NCI-H345 treated with DMSO at 0.1 percent for 48 hours (cell line): Measurements from ENCODE around the gene TUSC1.
"Not testable (repeated sequence)": the region's sequence is repeated elsewhere in the genome, so short reads cannot be mapped to it uniquely, and the experiment has no call there.

Experiments
- DNase-seq: peaks from one replicate; lab custom pipeline; 2025; ENCODE audit not compliant: unreplicated experiment; lab: John Stamatoyannopoulos, UW

Gene TUSC1

DNA sequence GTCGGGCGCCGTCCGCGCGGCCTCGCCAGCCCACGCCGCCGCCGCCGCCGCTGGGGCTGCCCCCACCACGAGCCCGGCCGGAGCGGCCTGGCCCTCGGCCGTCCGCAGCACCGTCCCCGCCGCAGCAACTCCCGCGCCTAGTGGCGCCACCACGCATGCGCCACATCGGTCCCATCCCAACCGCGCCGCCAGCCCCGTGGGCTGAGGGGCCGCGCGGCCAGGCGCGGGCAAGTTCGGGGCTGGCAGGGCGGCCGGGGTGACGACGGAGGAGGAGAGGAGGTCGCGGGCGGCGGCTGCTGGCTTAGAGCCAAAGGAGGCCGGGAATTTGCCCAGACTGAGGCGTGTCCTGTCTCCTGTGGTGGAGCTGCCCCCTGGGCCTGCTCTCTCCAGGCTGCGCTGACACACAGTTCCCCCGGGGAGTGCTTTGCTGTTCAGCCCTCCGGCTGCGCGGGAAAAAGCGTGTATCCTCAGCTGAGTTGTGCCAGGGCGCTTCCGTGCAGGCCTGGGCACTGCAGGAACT lies at the start of gene TUSC1:
TSS of gene TUSC1 (minus strand) at position 298 of the 520 bp plus-strand sequence. CDS start at position 166, 132 bp downstream.
- no peak for DNase-seq

DNA sequence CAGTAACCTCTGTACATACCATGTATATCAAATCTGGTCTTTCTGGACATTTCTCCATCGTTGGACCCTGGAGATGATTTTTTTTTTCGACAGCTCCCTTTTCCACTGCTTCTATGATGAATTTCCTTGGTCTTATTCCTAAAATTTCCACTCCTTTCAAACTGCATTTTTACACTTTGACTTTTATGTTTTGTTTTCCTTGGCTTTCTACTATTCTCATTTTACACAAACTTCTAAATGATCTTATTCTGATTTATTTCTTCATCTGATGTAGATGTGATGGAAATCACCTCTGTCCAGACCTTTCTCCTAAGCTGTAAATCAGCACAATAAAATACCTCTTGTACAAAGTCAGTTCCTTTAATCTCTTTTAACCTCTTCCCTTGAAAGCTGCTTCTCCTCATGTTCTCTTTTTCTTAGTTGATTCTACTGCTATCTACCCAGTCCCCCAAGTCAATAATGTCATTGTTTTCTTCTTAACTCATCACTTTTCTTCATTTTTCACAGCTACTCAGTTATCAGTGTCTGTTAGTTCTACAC lies 48.7 kb upstream of the TUSC1 start:
- DNase-seq: no peak

GRCh38 chr9:25724424-25724823 lies 46.2 kb upstream of the TUSC1 start:
- no peak for DNase-seq

DNA sequence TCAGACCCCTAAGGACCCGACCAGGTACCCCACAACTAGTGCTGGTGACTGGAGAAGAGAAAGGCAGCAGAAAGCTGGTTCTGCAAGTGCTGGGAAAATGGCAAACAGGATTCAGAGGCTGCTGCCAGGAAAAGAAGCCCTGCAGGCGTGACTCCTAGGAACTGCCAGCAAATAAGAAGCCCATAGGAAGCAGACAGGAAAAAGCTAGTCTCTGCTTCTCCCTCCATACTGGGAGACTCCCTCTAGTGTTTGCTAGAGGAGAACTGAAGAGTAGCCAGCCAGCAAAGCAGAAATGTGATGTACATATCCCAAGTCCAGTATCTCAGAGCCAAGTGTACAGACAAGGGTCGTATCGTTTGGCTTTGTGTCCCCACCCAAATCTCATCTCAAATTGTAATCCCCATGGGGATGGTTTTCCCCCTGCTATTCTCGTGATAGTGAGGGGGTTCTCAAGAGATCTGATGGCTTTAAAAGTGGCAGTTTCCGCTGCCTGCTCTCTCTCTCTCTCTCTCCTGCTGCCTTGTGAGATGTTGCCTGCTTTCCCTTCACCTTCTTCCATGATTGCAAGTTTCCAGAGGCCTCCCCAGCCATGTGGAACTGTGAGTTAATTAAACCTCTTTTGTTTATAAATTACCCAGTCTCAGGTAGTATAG lies 38.1 kb upstream of the TUSC1 start:
- DNase-seq: no peak

DNA sequence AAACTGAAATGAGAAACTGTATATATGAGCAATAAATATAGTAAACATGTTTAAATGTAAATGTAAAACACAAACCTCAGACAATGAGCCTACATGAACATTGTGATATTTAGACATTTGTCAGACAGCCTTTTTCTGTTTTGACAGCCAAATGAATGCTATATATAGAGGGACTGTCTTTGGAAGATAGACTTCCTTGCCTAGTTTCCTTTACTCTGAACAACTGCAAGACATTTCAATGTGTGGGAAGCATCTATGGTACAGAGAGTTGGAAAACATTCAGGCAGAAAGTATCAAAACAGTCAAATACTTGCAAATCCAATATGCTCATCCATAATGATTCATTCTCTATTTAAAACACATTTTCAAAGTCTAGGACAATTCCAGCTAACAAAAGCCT lies 31.7 kb upstream of the TUSC1 start:
- DNase-seq: no peak

GRCh38 chr9:25704800-25705199 lies 26.6 kb upstream of the TUSC1 start:
- DNase-seq: no peak

DNA sequence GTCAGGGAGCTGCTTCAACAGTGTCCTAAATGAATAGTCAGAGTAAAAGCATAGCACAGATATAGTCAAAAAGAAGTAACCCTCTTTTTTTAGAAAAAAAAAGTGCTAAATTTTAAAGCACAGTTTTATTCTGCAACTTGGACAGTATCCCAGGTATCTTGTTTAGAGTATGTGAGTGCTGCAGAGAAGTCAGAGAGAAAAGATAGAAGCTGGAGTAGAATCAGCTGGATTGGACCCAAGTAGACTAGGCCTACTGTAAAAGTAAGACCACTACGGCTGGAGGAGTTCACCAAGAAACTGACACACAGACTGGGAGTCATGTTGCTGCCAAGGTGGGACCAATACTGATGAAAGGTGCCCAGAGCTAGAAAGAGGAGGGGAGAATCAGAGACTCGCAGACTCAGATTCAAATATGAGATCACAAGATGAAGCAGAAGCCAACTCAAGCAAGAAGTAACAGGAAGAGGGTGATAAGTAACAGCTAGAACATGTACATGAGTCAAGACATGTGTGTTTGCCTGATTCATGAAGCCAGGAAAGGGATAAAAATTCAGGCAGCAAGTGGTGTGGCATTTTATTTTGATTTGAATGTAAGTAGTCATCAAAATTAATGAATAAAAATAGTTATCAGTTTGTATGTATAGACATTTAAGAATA lies 25.6 kb upstream of the TUSC1 start:
- no peak for DNase-seq

DNA sequence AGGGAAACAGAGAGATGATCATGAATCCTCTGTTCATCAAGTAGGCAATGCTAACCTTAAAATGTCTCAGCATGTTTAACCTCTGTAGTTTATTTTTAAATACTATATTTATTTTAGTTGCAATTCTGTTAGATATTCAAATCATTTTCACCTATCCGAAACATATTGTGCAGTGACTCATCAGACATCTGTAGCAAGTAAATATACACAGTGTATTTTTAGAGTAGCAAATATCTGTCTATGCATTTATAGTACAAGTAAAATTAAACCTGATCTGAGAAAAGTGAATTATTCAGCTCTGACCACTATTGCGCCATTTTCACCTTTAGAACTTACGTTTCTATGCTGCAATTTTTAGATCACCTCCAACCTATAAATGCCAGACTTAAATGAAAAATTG lies 24.3 kb upstream of the TUSC1 start:
- DNase-seq: no peak

DNA sequence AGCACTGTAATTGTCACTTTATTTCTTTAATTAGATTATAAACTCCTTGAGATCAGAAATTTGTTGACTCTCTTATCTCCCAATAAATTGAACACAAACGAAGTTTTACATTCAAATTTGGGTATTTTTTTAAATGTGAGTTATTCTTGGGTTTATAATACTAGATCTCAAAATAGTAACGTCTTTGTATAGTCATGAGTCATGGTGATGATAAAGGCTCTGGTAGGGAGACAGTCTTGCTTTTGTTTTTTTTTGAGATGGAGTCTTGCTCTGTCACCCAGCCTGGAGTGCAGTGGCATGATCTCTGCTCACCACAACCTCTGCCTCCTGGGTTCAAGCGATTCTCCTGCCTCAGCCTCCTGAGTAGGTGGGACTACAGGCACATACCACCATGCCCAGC lies 22.7 kb upstream of the TUSC1 start:
- not testable (repeated sequence) for DNase-seq

DNA sequence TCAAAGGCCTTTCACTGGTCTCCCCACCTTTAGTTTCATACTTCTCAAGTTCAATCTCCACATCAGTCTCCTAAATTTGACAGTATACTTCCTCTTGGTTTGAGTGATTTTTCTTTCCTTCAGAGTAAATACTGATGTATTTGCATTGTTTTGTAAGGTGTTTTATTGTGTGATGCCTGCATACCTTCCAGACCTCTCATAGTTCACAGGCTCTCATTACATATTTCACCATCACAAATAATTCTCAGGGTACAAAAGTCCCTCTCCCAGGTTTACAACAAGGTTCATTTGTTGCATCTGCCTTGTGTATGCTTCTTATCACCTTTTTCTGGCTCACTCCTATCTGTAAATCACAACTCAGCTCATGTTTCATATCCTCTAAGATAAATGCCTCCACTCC lies 22.2 kb upstream of the TUSC1 start:
- no peak for DNase-seq

GRCh38 chr9:25691786-25692185 lies 13.5 kb upstream of the TUSC1 start:
- DNase-seq: no peak

GRCh38 chr9:25684321-25684720 lies 6.1 kb upstream of the TUSC1 start:
- no peak for DNase-seq

- DNase-seq: no peak
Measured at GRCh38 chr9:25681266-25681665, 3.0 kb upstream of the TUSC1 start.

DNA sequence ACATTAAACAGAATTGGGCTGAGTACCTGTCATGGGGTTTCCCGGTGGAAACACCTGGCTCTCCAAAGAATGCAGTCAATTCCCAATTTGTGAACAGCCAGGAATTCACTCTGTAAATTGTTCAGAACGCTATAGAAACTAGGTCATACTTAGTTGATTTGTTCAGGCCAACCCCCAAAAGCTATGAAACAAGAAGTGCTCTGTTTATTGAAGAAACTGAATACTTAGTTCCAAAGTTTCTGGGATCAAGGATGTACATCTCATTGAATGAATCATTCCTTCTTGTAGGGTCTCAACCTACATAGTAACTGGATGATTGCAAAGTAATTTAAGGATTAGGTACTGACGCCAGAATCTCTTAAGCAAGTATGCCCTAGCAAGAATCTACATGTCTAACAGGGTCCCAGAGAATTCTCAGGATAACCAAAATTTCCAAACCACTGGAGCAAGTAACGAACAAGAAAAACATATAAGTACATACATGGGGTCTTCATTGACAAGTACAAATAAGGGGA lies 659 bp upstream of the TUSC1 start:
- DNase-seq: no peak

- no peak for DNase-seq
Measured at GRCh38 chr9:25677301-25678146, 720 bp downstream of the TUSC1 start.

DNA sequence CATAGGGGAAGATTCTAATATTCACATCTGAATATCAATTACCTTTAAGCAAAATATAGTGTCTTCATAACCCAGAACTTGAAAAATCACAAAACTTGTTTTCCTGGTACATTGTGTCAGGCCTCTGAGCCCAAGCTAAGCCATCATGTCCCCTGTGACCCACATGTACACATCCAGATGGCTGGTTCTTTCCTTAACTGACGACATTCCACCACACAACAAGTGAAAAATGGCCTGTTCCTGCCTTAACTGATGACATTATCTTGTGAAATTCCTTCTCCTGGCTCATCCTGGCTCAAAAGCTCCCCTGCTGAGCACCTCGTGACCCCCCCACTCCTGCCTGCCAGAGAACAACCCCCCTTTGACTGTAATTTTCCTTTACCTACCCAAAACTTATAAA lies 2.4 kb downstream of the TUSC1 start:
- DNase-seq: not testable (repeated sequence)

DNA sequence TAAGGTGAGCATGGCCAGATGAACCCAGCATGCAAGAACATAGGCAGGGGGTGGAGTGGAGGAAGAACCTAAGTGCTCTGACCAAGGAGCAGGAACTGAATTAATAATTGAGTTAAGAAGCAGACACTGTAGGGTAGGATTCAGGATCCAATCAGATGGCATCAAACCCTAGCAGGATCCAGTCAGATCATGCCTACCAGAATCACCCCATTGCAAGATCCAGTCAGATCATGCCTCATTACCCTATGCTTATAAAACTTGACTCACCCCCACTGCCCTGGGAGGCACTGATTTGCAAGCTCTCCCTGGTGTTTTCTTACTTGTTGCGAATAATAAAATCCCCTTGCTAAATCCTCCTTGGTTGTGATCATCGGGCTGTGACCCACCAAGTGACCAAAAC lies 19.7 kb downstream of the TUSC1 start:
- no peak for DNase-seq

- no peak for DNase-seq
Measured at GRCh38 chr9:25654417-25654816, 23.8 kb downstream of the TUSC1 start.

DNA sequence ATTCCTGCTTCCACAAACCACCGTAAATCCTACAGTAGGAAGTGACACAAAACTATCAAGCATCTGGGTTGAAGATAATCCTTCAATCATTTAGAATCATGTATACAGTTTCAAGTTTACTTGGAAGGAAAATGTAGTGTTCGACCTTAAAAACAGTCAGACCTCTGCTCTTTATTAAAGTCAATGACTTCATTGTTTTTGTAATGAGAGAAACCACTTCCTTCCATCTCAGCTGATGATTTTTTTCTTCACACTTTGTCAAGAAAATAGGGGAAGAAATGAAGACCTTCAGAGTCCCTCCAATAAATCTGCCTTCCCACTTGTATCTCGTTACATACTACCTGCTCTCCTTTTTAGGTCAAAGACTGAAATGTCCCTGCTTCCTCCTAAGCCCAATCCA lies 30.1 kb downstream of the TUSC1 start:
- DNase-seq: no peak

DNA sequence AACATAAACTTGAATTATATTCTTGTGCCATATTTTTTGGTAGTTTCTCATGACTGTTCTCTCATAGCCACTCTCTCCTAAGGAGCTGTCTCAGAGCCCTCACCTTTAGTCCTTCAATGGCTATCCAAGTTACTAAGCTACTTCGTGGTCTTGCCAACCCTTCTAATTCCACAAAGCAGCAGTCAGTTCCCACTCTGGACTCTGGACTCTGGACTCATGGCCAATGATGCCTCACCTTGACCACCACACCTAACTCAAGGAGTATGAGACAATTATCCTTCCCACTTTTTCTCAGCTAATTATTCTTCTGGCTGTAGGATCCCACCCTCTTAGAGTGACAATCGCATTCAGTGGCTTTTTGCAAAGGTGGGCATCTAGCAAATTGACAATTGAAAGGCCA lies 42.2 kb downstream of the TUSC1 start:
- DNase-seq: no peak

- no peak for DNase-seq
Measured at GRCh38 chr9:25629231-25629630, 49.0 kb downstream of the TUSC1 start.
